GM23338 (cell line): ENCODE data around the gene HAS3. TPM values are rescaled to one million over a fixed set of nuclear protein-coding genes. Genes with fewer than 3 reads are reported as not detected.

Source experiments
- ATAC-seq: fragments of 200-7000 bp; cut with Tn5 transposase; 3 replicates; pipeline ENCODE4 v1.9.1; 2020
- DNase-seq: peaks from one replicate; pipeline ENCODE4 v3.0.0-alpha.2; 2015; ENCODE audit warnings: low spot score
- H2AFZ ChIP-seq: fragments of 200-600 bp; sonication (generic); 2 replicates; pipeline ENCODE4 v1.8.0; 2016; ENCODE audit warnings: antibody characterized with exemption, mild to moderate bottlenecking, moderate library complexity
- H3F3A ChIP-seq: fragments of 200-600 bp; sonication (generic); replicated peaks from 2 replicates; pipeline ENCODE4 v1.8.0; 2017; ENCODE audit warnings: antibody characterized with exemption, mixed run types, low read depth
- H3K27ac ChIP-seq: fragments of 200-600 bp; sonication (generic); 2 replicates; pipeline ENCODE4 v1.6.1; 2016; ENCODE audit warnings: low read depth
- H3K27me3 ChIP-seq: fragments of 200-600 bp; sonication (generic); 2 replicates; pipeline ENCODE4 v1.8.0; 2016; ENCODE audit warnings: mild to moderate bottlenecking, mixed run types, moderate library complexity; ENCODE audit not compliant: insufficient read depth
- H3K36me3 ChIP-seq: fragments of 200-600 bp; sonication (generic); 2 replicates; pipeline ENCODE4 v1.8.0; 2016; ENCODE audit warnings: mild to moderate bottlenecking; ENCODE audit not compliant: insufficient read depth
- H3K4me1 ChIP-seq: fragments of 200-600 bp; sonication (generic); 2 replicates; pipeline ENCODE4 v1.8.0; 2016; ENCODE audit warnings: mild to moderate bottlenecking, moderate library complexity; ENCODE audit not compliant: insufficient read depth
- H3K4me2 ChIP-seq: fragments of 200-600 bp; sonication (generic); 2 replicates; pipeline ENCODE4 v1.7.1; 2017; ENCODE audit warnings: mixed run types
- H3K4me3 ChIP-seq: fragments of 200-600 bp; sonication (generic); 2 replicates; pipeline ENCODE4 v1.6.1; 2016; ENCODE audit warnings: mixed run types
- H3K79me2 ChIP-seq: fragments of 200-600 bp; sonication (generic); replicated peaks from 2 replicates; pipeline ENCODE4 v1.8.0; 2017; ENCODE audit warnings: mild to moderate bottlenecking; ENCODE audit not compliant: insufficient read depth
- H3K9me2 ChIP-seq: fragments of 200-600 bp; sonication (generic); 2 replicates; pipeline ENCODE4 v1.8.0; 2017; ENCODE audit not compliant: insufficient read depth
- H4K20me1 ChIP-seq: fragments of 200-600 bp; sonication (generic); replicated peaks from 2 replicates; pipeline ENCODE4 v1.8.0; 2017; ENCODE audit warnings: mild to moderate bottlenecking; ENCODE audit not compliant: insufficient read depth
- H3K27ac Mint-ChIP-seq: 2 replicates; pipeline ENCODE4 v1.8.0; 2020; ENCODE audit warnings: inconsistent platforms, mild to moderate bottlenecking, moderate library complexity, mixed read lengths
- H3K27me3 Mint-ChIP-seq: 3 replicates; pipeline ENCODE4 v1.8.0; 2022; ENCODE audit warnings: low read depth, mild to moderate bottlenecking, moderate library complexity, mixed read lengths, inconsistent platforms; ENCODE audit not compliant: insufficient read depth, poor library complexity
- H3K36me3 Mint-ChIP-seq: 3 replicates; pipeline ENCODE4 v1.8.0; 2021; ENCODE audit warnings: low read depth, mild to moderate bottlenecking, inconsistent platforms, moderate library complexity, mixed read lengths
- H3K4me1 Mint-ChIP-seq: 3 replicates; pipeline ENCODE4 v1.8.0; 2020; ENCODE audit warnings: mild to moderate bottlenecking, inconsistent platforms, mixed read lengths
- H3K4me3 Mint-ChIP-seq: 3 replicates; pipeline ENCODE4 v1.8.0; 2021; ENCODE audit warnings: moderate library complexity, mild to moderate bottlenecking, inconsistent platforms, mixed read lengths
- H3K9me3 Mint-ChIP-seq: 3 replicates; pipeline ENCODE4 v1.8.0; 2020; ENCODE audit warnings: moderate library complexity, mild to moderate bottlenecking, inconsistent platforms, mixed read lengths
- CREB1 ChIP-seq: fragments of 250-450 bp; sonication (Bioruptor Pico); IDR thresholded peaks from 2 replicates; pipeline ENCODE4 v1.5.0; 2020; ENCODE audit warnings: low read depth, mild to moderate bottlenecking, moderate library complexity
- CTCF ChIP-seq, 2 experiments: fragments of 200-600 bp in 1 of 2; sonication (generic) in 1 of 2; conservative IDR thresholded peaks; 2 replicates each; pipeline versions ENCODE4 v1.5.1 to v1.6.1; 2016 to 2017; ENCODE audit warnings: antibody characterized with exemption in 2 of 2, low read depth in 2 of 2, mild to moderate bottlenecking in 2 of 2, moderate library complexity in 1 of 2
- ETS1 ChIP-seq: IDR thresholded peaks from 2 replicates; pipeline ENCODE4 v1.6.1; 2016; ENCODE audit warnings: antibody characterized with exemption
- EZH2 ChIP-seq: fragments of 200-600 bp; sonication (generic); IDR thresholded peaks from one replicate; pipeline ENCODE4 v1.8.0; 2017; ENCODE audit warnings: antibody characterized with exemption, mild to moderate bottlenecking, low read depth; ENCODE audit not compliant: unreplicated experiment
- EZH2phosphoT487 ChIP-seq: fragments of 200-600 bp; sonication (generic); IDR thresholded peaks from one replicate; pipeline ENCODE4 v1.8.1; 2018; ENCODE audit warnings: antibody characterized with exemption; ENCODE audit not compliant: unreplicated experiment
- JUNB ChIP-seq: IDR thresholded peaks from one replicate; pipeline ENCODE4 v1.6.1; 2016; ENCODE audit warnings: antibody characterized with exemption; ENCODE audit not compliant: unreplicated experiment
- NANOG ChIP-seq: IDR thresholded peaks from 2 replicates; pipeline ENCODE4 v1.6.1; 2016; ENCODE audit warnings: antibody characterized with exemption, borderline replicate concordance
- POLR2AphosphoS5 ChIP-seq: IDR thresholded peaks from 2 replicates; pipeline ENCODE4 v1.6.1; 2016; ENCODE audit warnings: antibody characterized with exemption, low read depth
- REST ChIP-seq: IDR thresholded peaks from one replicate; pipeline ENCODE4 v1.6.1; 2018; ENCODE audit warnings: antibody characterized with exemption; ENCODE audit not compliant: unreplicated experiment
- STAT1 ChIP-seq: IDR thresholded peaks from one replicate; pipeline ENCODE4 v1.6.1; 2016; ENCODE audit warnings: antibody characterized with exemption; ENCODE audit not compliant: unreplicated experiment
- ZNF114 ChIP-seq: fragments of 250-450 bp; sonication (Bioruptor Pico); IDR thresholded peaks from 2 replicates; pipeline ENCODE4 v1.5.0; 2020; ENCODE audit warnings: mild to moderate bottlenecking, moderate library complexity
- ZNF331 ChIP-seq: fragments of 250-450 bp; sonication (Bioruptor Pico); IDR thresholded peaks from 2 replicates; pipeline ENCODE4 v1.5.0; 2020; ENCODE audit warnings: low read depth, mild to moderate bottlenecking, moderate library complexity
- polyA plus RNA-seq: library from polyadenylated mRNA; unstranded; fragments of >200 nt; fragmentation: Nextera tagmentation; extraction: Ambion mirVana; gene quantifications from 2 replicates; pipeline ENCODE4 v1.2.1, GENCODE V29; 2016
- total RNA-seq: library from RNA; depleted of rRNA; stranded (reverse); fragments of >200 nt; shearing (Covaris generic); gene quantifications from 2 replicates; pipeline ENCODE4 v1.2.3, GENCODE V29; 2014

HAS3 gene
- total and polyA plus RNA-seq, 2 experiments from 2014 or later, result 7.3 to 54.9 TPM

GRCh38 chr16:69108905-69109252 is 3.4 kb downstream of the HAS3 start:
- ATAC-seq (no peak), DNase-seq (no peak)
- H3K36me3 ChIP-seq, result peaks cover 37% of the 10 kb centered on the region
- Mint-ChIP-seq H3K27ac (peak overlapping the region; percentile 72; the same call in 1 of the 2 replicates), H3K4me1 (peaks cover 43% of the 10 kb centered on the region), H3K36me3 (peaks cover 57% of the 10 kb centered on the region), H3K9me3 (no peaks in the 10 kb centered on the region), H3K27me3 (peaks cover 28% of the 10 kb centered on the region), H3K4me3 (peak overlapping the region; percentile 94)
- peaks cover 49% of the 10 kb centered on the region; the same call in 1 of the 2 replicates for H3F3A ChIP-seq
- H3K27me3 ChIP-seq, result no peaks in the 10 kb centered on the region
- H4K20me1 ChIP-seq, result no peaks in the 10 kb centered on the region; the same call in 1 of the 2 replicates
- no peak for TF ChIP-seq EZH2
- TF ChIP-seq ZNF114, result no peak
- no peak for TF ChIP-seq JUNB
- TF ChIP-seq EZH2phosphoT487, result no peak
- no peak for TF ChIP-seq REST
- TF ChIP-seq ETS1, result no peak
- no peak for TF ChIP-seq ZNF331 (CRISPR knock-in tag)
- no peak for TF ChIP-seq STAT1
- no peak for TF ChIP-seq CTCF (conservative IDR thresholded peaks at IDR 0.05; ENCODE audit: low read depth in 2 of 2)
- TF ChIP-seq CREB1 (CRISPR knock-in tag), result no peak
- no peak; the same call in 1 of the 2 replicates for TF ChIP-seq POLR2AphosphoS5
- no peak for TF ChIP-seq NANOG
- peaks cover 32% of the 10 kb centered on the region for H3K4me1 ChIP-seq
- no peaks in the 10 kb centered on the region for H3K9me2 ChIP-seq
- peaks cover 50% of the 10 kb centered on the region for H3K79me2 ChIP-seq
- peak overlapping the region; percentile 83 for H3K27ac ChIP-seq
- peak overlapping the region; percentile 99 for H3K4me2 ChIP-seq
- H2AFZ ChIP-seq, result no peak overlapping the region
- H3K4me3 ChIP-seq, result peak overlapping the region; percentile 95
